HepG2 (cell line): Measurements from ENCODE around the gene CHMP4B. TPM values are rescaled to one million over a fixed set of nuclear protein-coding genes. Genes with fewer than 3 reads are reported as not detected.

Source experiments
- AGO1 ChIP-seq: fragments of 200-400 bp; formaldehyde crosslinking; IDR thresholded peaks from 2 replicates; pipeline ENCODE4 v1.6.1; 2017; ENCODE audit warnings: mild to moderate bottlenecking, low read depth, low read length, moderate library complexity; ENCODE audit not compliant: poor library complexity, severe bottlenecking
- CBX1 ChIP-seq: IDR thresholded peaks from one replicate; pipeline ENCODE4 v1.6.1; 2016; ENCODE audit warnings: antibody characterized with exemption, low read depth
- GATAD1 ChIP-seq: IDR thresholded peaks from 2 replicates; pipeline ENCODE4 v1.6.1; 2016; ENCODE audit warnings: missing genetic modification reagents, missing compliant biosample characterization
- HNF4A ChIP-seq: sonication (generic); formaldehyde crosslinking; IDR thresholded peaks from 2 replicates; pipeline ENCODE4 v1.4.0; 2020; ENCODE audit warnings: missing genetic modification reagents
- KLF12 ChIP-seq: sonication (generic); formaldehyde crosslinking; IDR thresholded peaks from 2 replicates; pipeline ENCODE4 v1.4.0; 2020; ENCODE audit warnings: missing genetic modification reagents, borderline replicate concordance
- LCORL ChIP-seq, 2 experiments: fragments of 450-650 bp in 1 of 2; sonication (generic) in 1 of 2; formaldehyde crosslinking in 1 of 2; IDR thresholded peaks; 2 replicates each; pipeline versions ENCODE4 v1.5.0 to v1.6.1; 2017 to 2020; ENCODE audit warnings: antibody characterized with exemption in 1 of 2, missing genetic modification reagents in 1 of 2
- MZF1 ChIP-seq: sonication (generic); formaldehyde crosslinking; IDR thresholded peaks from 2 replicates; pipeline ENCODE4 v1.8.1; 2023; ENCODE audit warnings: mild to moderate bottlenecking, missing genetic modification reagents, borderline replicate concordance
- NFATC3 ChIP-seq: sonication (generic); formaldehyde crosslinking; IDR thresholded peaks from 2 replicates; pipeline ENCODE4 v1.5.1; 2020; ENCODE audit warnings: mild to moderate bottlenecking, missing genetic modification reagents
- STAT5B ChIP-seq: sonication (generic); formaldehyde crosslinking; IDR thresholded peaks from 2 replicates; pipeline ENCODE4 v1.4.0; 2020; ENCODE audit warnings: missing genetic modification reagents
- TRAFD1 ChIP-seq: sonication (generic); formaldehyde crosslinking; IDR thresholded peaks from 2 replicates; pipeline ENCODE4 v1.5.1; 2020; ENCODE audit warnings: missing genetic modification reagents, mild to moderate bottlenecking, borderline replicate concordance
- ZMYM2 ChIP-seq: sonication (generic); formaldehyde crosslinking; IDR thresholded peaks from 2 replicates; pipeline ENCODE4 v1.8.0; 2022; ENCODE audit warnings: mild to moderate bottlenecking, missing genetic modification reagents
- ZNF530 ChIP-seq: sonication (generic); formaldehyde crosslinking; IDR thresholded peaks from 2 replicates; pipeline ENCODE4 v1.5.0; 2020; ENCODE audit warnings: low read depth, mild to moderate bottlenecking, missing genetic modification reagents
- polyA plus RNA-seq, 8 experiments: library from polyadenylated mRNA; depleted of rRNA in 3 of 8; stranded (reverse) in 7 of 8; unstranded in 1 of 8; fragments of >200 nt; fragmentation: Illumina TruSeq in 4 of 8; extraction: Trizol in 4 of 8; gene quantifications; 2 replicates each; pipeline versions ENCODE4 v1.2.1 to v1.2.3, GENCODE V29; 2011 to 2016; ENCODE audit warnings: low read depth in 4 of 8, missing spikeins in 1 of 8, mixed read lengths in 1 of 8; ENCODE audit not compliant: insufficient read depth in 1 of 8
- total RNA-seq, 5 experiments: library from RNA; depleted of rRNA; stranded (reverse); fragments of >200 nt; fragmentation: Illumina TruSeq; extraction: Trizol; gene quantifications; 2 replicates each; pipeline ENCODE4 v1.2.3, GENCODE V29; 2016; ENCODE audit warnings: low read depth in 1 of 5
- TF ChIP-seq, protein P1 (sequence below), 2 experiments: fragments of 450-650 bp in 1 of 2; sonication (generic) in 1 of 2; formaldehyde crosslinking in 1 of 2; IDR thresholded peaks; 2 replicates each; pipeline versions ENCODE4 v1.6.1 to v1.8.0; 2016 to 2022; ENCODE audit warnings: antibody characterized with exemption in 1 of 2, mild to moderate bottlenecking in 1 of 2, missing genetic modification reagents in 1 of 2
- TF ChIP-seq, protein P2 (sequence below): sonication (generic); formaldehyde crosslinking; IDR thresholded peaks from 2 replicates; pipeline ENCODE4 v1.8.0; 2022; ENCODE audit warnings: missing genetic modification reagents, mild to moderate bottlenecking, moderate library complexity, borderline replicate concordance
- TF ChIP-seq, protein P3 (sequence below): sonication (generic); formaldehyde crosslinking; IDR thresholded peaks from 2 replicates; pipeline ENCODE4 v1.4.0; 2020; ENCODE audit warnings: missing genetic modification reagents

CHMP4B gene
- total and polyA plus RNA-seq, 2 of the 13 experiments (the other 11 are each of a cell fraction or from before 2014, with no cell fraction given) = 40.1 to 45.6 TPM

DNA sequence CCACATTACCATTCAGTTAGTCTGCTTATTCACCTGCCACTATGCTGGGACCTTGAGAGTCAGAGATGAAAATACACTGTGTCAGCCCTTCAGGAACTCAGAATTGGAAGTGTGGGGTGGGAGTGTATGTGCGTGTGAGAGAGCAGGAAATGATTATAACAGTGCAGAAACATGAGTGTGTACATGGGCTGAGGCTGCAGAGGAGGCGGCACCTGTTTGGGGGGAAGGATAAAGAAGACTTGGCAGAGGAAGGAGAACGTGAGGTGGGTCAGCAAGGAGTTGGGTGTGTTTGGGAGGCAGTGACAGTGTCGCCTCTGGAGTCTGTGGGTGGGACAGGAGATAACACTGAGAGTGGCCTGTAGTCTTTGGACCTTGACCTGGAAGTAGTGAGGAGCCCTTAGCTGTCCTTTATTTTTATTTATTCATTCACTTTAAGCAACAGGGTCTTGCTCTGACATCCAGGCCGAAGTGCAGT, 3.1 kb downstream of the CHMP4B start (continued):
- TF ChIP-seq, protein P1, sequence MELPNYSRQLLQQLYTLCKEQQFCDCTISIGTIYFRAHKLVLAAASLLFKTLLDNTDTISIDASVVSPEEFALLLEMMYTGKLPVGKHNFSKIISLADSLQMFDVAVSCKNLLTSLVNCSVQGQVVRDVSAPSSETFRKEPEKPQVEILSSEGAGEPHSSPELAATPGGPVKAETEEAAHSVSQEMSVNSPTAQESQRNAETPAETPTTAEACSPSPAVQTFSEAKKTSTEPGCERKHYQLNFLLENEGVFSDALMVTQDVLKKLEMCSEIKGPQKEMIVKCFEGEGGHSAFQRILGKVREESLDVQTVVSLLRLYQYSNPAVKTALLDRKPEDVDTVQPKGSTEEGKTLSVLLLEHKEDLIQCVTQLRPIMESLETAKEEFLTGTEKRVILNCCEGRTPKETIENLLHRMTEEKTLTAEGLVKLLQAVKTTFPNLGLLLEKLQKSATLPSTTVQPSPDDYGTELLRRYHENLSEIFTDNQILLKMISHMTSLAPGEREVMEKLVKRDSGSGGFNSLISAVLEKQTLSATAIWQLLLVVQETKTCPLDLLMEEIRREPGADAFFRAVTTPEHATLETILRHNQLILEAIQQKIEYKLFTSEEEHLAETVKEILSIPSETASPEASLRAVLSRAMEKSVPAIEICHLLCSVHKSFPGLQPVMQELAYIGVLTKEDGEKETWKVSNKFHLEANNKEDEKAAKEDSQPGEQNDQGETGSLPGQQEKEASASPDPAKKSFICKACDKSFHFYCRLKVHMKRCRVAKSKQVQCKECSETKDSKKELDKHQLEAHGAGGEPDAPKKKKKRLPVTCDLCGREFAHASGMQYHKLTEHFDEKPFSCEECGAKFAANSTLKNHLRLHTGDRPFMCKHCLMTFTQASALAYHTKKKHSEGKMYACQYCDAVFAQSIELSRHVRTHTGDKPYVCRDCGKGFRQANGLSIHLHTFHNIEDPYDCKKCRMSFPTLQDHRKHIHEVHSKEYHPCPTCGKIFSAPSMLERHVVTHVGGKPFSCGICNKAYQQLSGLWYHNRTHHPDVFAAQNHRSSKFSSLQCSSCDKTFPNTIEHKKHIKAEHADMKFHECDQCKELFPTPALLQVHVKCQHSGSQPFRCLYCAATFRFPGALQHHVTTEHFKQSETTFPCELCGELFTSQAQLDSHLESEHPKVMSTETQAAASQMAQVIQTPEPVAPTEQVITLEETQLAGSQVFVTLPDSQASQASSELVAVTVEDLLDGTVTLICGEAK (IDR thresholded peaks at IDR 0.05) = no peak
- TF ChIP-seq, protein P1 (CRISPR knock-in tag; IDR thresholded peaks at IDR 0.05) = no peak
- TF ChIP-seq LCORL (IDR thresholded peaks at IDR 0.05) (no peak), LCORL (CRISPR knock-in tag; IDR thresholded peaks at IDR 0.05) (peak; percentile 68; the same call in 1 of the 2 replicates), TRAFD1 (CRISPR knock-in tag) (no peak), NFATC3 (CRISPR knock-in tag) (no peak), CBX1 (no peak), ZNF530 (no peak), AGO1 (no peak), GATAD1 (CRISPR knock-in tag) (no peak), KLF12 (CRISPR knock-in tag) (no peak), ZMYM2 (CRISPR knock-in tag) (no peak), HNF4A (CRISPR knock-in tag) (peak; percentile 79), STAT5B (CRISPR knock-in tag) (no peak), MZF1 (CRISPR knock-in tag) (no peak)
- TF ChIP-seq, protein P2, sequence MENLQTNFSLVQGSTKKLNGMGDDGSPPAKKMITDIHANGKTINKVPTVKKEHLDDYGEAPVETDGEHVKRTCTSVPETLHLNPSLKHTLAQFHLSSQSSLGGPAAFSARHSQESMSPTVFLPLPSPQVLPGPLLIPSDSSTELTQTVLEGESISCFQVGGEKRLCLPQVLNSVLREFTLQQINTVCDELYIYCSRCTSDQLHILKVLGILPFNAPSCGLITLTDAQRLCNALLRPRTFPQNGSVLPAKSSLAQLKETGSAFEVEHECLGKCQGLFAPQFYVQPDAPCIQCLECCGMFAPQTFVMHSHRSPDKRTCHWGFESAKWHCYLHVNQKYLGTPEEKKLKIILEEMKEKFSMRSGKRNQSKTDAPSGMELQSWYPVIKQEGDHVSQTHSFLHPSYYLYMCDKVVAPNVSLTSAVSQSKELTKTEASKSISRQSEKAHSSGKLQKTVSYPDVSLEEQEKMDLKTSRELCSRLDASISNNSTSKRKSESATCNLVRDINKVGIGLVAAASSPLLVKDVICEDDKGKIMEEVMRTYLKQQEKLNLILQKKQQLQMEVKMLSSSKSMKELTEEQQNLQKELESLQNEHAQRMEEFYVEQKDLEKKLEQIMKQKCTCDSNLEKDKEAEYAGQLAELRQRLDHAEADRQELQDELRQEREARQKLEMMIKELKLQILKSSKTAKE (CRISPR knock-in tag) = 0 out of 2 replicates have a peak, but pooled peaks have one; percentile 27
- TF ChIP-seq, protein P3, sequence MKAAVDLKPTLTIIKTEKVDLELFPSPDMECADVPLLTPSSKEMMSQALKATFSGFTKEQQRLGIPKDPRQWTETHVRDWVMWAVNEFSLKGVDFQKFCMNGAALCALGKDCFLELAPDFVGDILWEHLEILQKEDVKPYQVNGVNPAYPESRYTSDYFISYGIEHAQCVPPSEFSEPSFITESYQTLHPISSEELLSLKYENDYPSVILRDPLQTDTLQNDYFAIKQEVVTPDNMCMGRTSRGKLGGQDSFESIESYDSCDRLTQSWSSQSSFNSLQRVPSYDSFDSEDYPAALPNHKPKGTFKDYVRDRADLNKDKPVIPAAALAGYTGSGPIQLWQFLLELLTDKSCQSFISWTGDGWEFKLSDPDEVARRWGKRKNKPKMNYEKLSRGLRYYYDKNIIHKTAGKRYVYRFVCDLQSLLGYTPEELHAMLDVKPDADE (CRISPR knock-in tag) = no peak
